A549 (cell line): ENCODE data around the gene SPTSSA. TPM values are rescaled to one million over a fixed set of nuclear protein-coding genes. Genes with fewer than 3 reads are reported as not detected.

Experiments used
- ATAC-seq, 2 experiments: fragments of 200-7000 bp in 1 of 2; fragments of >200 bp in 1 of 2; cut with Nextera tagmentation in 1 of 2; cut with Tn5 transposase in 1 of 2; 3 replicates each; pipeline versions ENCODE4 v1.8.0 to v1.9.1; 2018 to 2020; ENCODE audit warnings: mild to moderate bottlenecking in 1 of 2, moderate library complexity in 1 of 2
- CTCF ChIA-PET: fragments of 300-600 bp; sonication (Branson Sonifier 250); formaldehyde crosslinking; extraction: SDS; loops from one replicate; lab custom pipeline; 2021; ENCODE audit warnings: antibody characterized with exemption, inconsistent platforms; lab: Yijun Ruan, JAX
- POLR2A ChIA-PET: fragments of 350-600 bp; formaldehyde crosslinking; extraction: SDS; loops from one replicate; lab custom pipeline; 2021; ENCODE audit warnings: antibody characterized with exemption, inconsistent platforms; lab: Yijun Ruan, JAX
- DNase-seq, 2 experiments: peaks; one replicate each; pipeline versions ENCODE4 v3.0.0 to v3.0.0-alpha.2; 2011 to 2016; ENCODE audit warnings: low read depth in 1 of 2, low spot score in 1 of 2
- FAIRE-seq: peaks from 2 replicates; lab custom pipeline; 2011; peaks lifted over from hg19 to GRCh38; lab: Jason Lieb, UNC
- H3K27ac ChIP-seq, 2 experiments: fragments of >200 bp; sonication (Bioruptor Twin); formaldehyde crosslinking; 3 replicates each; pipeline ENCODE4 v1.5.1; 2016 to 2017
- H3K4me1 ChIP-seq: fragments of >200 bp; sonication (Bioruptor Twin); formaldehyde crosslinking; 3 replicates; pipeline ENCODE4 v1.6.1; 2016
- H3K4me2 ChIP-seq: fragments of >200 bp; sonication (Bioruptor Twin); formaldehyde crosslinking; 3 replicates; pipeline ENCODE4 v1.6.1; 2016
- H3K4me3 ChIP-seq: fragments of >200 bp; sonication (Bioruptor Twin); formaldehyde crosslinking; 3 replicates; pipeline ENCODE4 v1.5.1; 2016
- H3K9me3 ChIP-seq: fragments of >200 bp; sonication (Bioruptor Twin); formaldehyde crosslinking; 3 replicates; pipeline ENCODE4 v1.6.1; 2016
- CBX8 ChIP-seq: fragments of 200-600 bp; sonication (generic); IDR thresholded peaks from 2 replicates; pipeline ENCODE4 v1.6.1; 2016
- CEBPB ChIP-seq, 2 experiments: fragments of >200 bp in 1 of 2; sonication (Bioruptor Twin) in 1 of 2; formaldehyde crosslinking in 1 of 2; IDR thresholded peaks; 2 replicates each; pipeline ENCODE4 v1.6.1; 2012 to 2016
- CHD4 ChIP-seq: fragments of 200-600 bp; sonication (generic); IDR thresholded peaks from 2 replicates; pipeline ENCODE4 v1.6.1; 2016; ENCODE audit warnings: antibody characterized with exemption, mild to moderate bottlenecking, borderline replicate concordance
- FOXS1 ChIP-seq: fragments of 250-450 bp; sonication (Bioruptor Pico); IDR thresholded peaks from 2 replicates; pipeline ENCODE4 v1.5.0; 2020; ENCODE audit warnings: mild to moderate bottlenecking, moderate library complexity
- HEYL ChIP-seq: fragments of 250-450 bp; sonication (Bioruptor Pico); IDR thresholded peaks from 2 replicates; pipeline ENCODE4 v1.8.0; 2021; ENCODE audit warnings: mild to moderate bottlenecking, moderate library complexity
- HOXB13 ChIP-seq: fragments of 250-450 bp; sonication (Bioruptor Pico); IDR thresholded peaks from 2 replicates; pipeline ENCODE4 v1.5.0; 2020; ENCODE audit warnings: low read depth, mild to moderate bottlenecking, moderate library complexity
- MAFK ChIP-seq: fragments of 450-650 bp; IDR thresholded peaks from 2 replicates; pipeline ENCODE4 v1.6.1; 2014; ENCODE audit not compliant: partially characterized antibody
- NFE2L2 ChIP-seq: fragments of 150-350 bp; conservative IDR thresholded peaks from 2 replicates; pipeline ENCODE4 v1.6.1; 2014; ENCODE audit warnings: low read length
- NR3C1 ChIP-seq: fragments of >200 bp; sonication (Bioruptor Twin); formaldehyde crosslinking; IDR thresholded peaks from 3 replicates; pipeline ENCODE4 v1.6.1; 2017
- PBX3 ChIP-seq: IDR thresholded peaks from 2 replicates; pipeline ENCODE4 v1.6.1; 2012
- PHF8 ChIP-seq: fragments of 200-600 bp; sonication (generic); IDR thresholded peaks from 2 replicates; pipeline ENCODE4 v1.6.1; 2016; ENCODE audit warnings: low read depth, mild to moderate bottlenecking, antibody characterized with exemption, moderate library complexity, borderline replicate concordance
- POLR2A ChIP-seq: IDR thresholded peaks from 2 replicates; pipeline ENCODE4 v1.6.1; 2012; ENCODE audit warnings: mild to moderate bottlenecking, low read length
- REST ChIP-seq: fragments of 200-600 bp; sonication (generic); IDR thresholded peaks from 2 replicates; pipeline ENCODE4 v1.6.1; 2016; ENCODE audit warnings: antibody characterized with exemption, mild to moderate bottlenecking, moderate library complexity
- RNF2 ChIP-seq: fragments of 200-600 bp; sonication (generic); IDR thresholded peaks from 2 replicates; pipeline ENCODE4 v1.6.1; 2016; ENCODE audit warnings: low read depth, mild to moderate bottlenecking, antibody characterized with exemption, moderate library complexity, borderline replicate concordance
- SMC3 ChIP-seq: fragments of >200 bp; sonication (Bioruptor Twin); formaldehyde crosslinking; IDR thresholded peaks from 3 replicates; pipeline ENCODE4 v1.6.1; 2018; ENCODE audit warnings: inconsistent platforms
- ZC3H11A ChIP-seq: fragments of 450-650 bp; IDR thresholded peaks from 2 replicates; pipeline ENCODE4 v1.6.1; 2014; ENCODE audit warnings: antibody characterized with exemption, mild to moderate bottlenecking
- ZNF302 ChIP-seq: fragments of 250-450 bp; sonication (Bioruptor Pico); IDR thresholded peaks from 2 replicates; pipeline ENCODE4 v1.9.0; 2021; ENCODE audit warnings: inconsistent platforms, mild to moderate bottlenecking, moderate library complexity
- ZSCAN20 ChIP-seq: fragments of 250-450 bp; sonication (Bioruptor Pico); IDR thresholded peaks from 2 replicates; pipeline ENCODE4 v1.8.0; 2022; ENCODE audit warnings: mild to moderate bottlenecking, moderate library complexity
- WGBS: methylation state at CpG from one replicate; pipeline ENCODE4 v1.1.6; 2017; ENCODE audit errors: missing lambda C conversion rate; 5-methylcytosine and 5-hydroxymethylcytosine counted together
- polyA plus RNA-seq, 4 experiments: library from polyadenylated mRNA; depleted of rRNA in 3 of 4; stranded (reverse); fragments of >200 nt; fragmentation: RNase III in 1 of 4; extraction: RNeasy Plus Mini Kit Qiagen cat#74134 plus additional on column Dnase treatment in 1 of 4; gene quantifications; 2 replicates in 3 of 4; 3 replicates in 1 of 4; pipeline ENCODE4 v1.2.3, GENCODE V29; 2011 to 2017

Gene SPTSSA
- polyA plus RNA-seq, 2 of the 4 experiments (the other 2 are of a cell fraction), result 68.0 to 105 TPM

GRCh38 chr14:34496679-34497513, 34.9 kb upstream of the SPTSSA start (continued):
- TF ChIP-seq SMC3 (peak; percentile 40; the same call in 1 of the 3 replicates), ZNF302 (CRISPR knock-in tag) (peak; percentile 92), POLR2A (peak; percentile 42), FOXS1 (CRISPR knock-in tag) (peak; percentile 62; the same call in 1 of the 2 replicates), ZSCAN20 (CRISPR knock-in tag) (no peak), MAFK (peak; percentile 39), PBX3 (peak; percentile 64; the same call in 1 of the 2 replicates)

GRCh38 chr14:34496007-34496678, 34.1 kb upstream of the SPTSSA start:
- Histone ChIP-seq H3K27ac (peak overlapping the region; percentile 89 to 95), H3K9me3 (no peaks in the 10 kb centered on the region), H3K4me1 (peaks cover 47% of the 10 kb centered on the region), H3K4me3 (no peak overlapping the region), H3K4me2 (peak overlapping the region; percentile 83)
- WGBS, result 81% methylated on average over 11 of the region's 11 CpGs
- DNase-seq (no peak), FAIRE-seq (no peak), ATAC-seq (no peak; a peak in 1 of 6 replicates)
- ChIA-PET CTCF (interaction anchor here (0.5 to 7.1 kb wide), 9 partner anchors 14 to 483 kb away, joined by 3 to 104 read pairs (median 3); no protein-coding TSS in a partner anchor), POLR2A (interaction anchor here (0.7 to 1.7 kb wide), 5 partner anchors 34 to 193 kb away, joined by 3 to 26 read pairs (median 7); partner anchors contain the start of gene SPTSSA)
- TF ChIP-seq RNF2 (no peak), ZC3H11A (no peak), CBX8 (no peak)

GRCh38 chr14:34489324-34489723, 27.3 kb upstream of the SPTSSA start:
- CTCF ChIA-PET, result no interaction called here
- DNase-seq (no peak), FAIRE-seq (no peak), ATAC-seq (no peak; a peak in 1 of 6 replicates)
- Histone ChIP-seq H3K4me2 (no peak overlapping the region), H3K27ac (peak overlapping the region; percentile 42 to 61; a peak in 4 of 6 replicates), H3K9me3 (no peaks in the 10 kb centered on the region), H3K4me3 (no peak overlapping the region), H3K4me1 (peaks cover 17% of the 10 kb centered on the region)
- WGBS, result 26% methylated on average over 1 of the region's 1 CpG
- POLR2A ChIA-PET, result no interaction called here
- TF ChIP-seq CHD4 (no peak), HEYL (CRISPR knock-in tag) (no peak), SMC3 (no peak), PHF8 (no peak), HOXB13 (CRISPR knock-in tag) (no peak), NFE2L2 (no peak), POLR2A (no peak), NR3C1 (no peak), MAFK (no peak), REST (no peak), CEBPB (IDR thresholded peaks at IDR 0.05) (no peak)
